Measurements from ENCODE around the gene TMEM125.

The TMEM125 gene

DNA sequence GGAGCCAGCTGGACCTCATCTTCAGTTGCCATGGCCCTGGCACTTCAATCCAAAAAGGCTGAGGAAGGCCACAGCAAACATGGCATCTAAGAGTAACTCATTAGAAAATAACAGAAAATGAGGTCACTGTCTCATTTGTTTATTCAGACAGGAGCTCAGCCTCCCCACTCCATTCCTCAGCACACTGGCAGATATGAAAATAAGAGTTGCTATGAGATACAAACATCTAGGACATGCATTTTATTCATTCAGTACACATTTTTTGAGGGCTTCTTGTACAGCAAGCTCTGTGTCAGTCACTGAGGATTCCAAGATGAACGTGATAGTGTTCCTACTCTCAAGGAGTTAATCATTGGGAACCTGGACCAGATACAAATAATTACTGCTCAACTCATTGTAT is 32.7 kb upstream of the TMEM125 start:
- no peaks in the 10 kb centered on the region for H3K4me1 Mint-ChIP-seq (ENCODE audit: low read depth)
- no peaks in the 10 kb centered on the region for H3K27me3 Mint-ChIP-seq
- no peaks in the 10 kb centered on the region for H3K9me3 Mint-ChIP-seq
- no peak overlapping the region for H3K27ac Mint-ChIP-seq
- no peak for DNase-seq
- no peaks in the 10 kb centered on the region for H3K36me3 Mint-ChIP-seq (ENCODE audit: low read depth)
- no peak overlapping the region for H3K4me3 Mint-ChIP-seq

GRCh38 chr1:43238085-43238484 is 31.7 kb upstream of the TMEM125 start:
- H3K4me1 Mint-ChIP-seq (ENCODE audit: low read depth), result no peaks in the 10 kb centered on the region

DNA sequence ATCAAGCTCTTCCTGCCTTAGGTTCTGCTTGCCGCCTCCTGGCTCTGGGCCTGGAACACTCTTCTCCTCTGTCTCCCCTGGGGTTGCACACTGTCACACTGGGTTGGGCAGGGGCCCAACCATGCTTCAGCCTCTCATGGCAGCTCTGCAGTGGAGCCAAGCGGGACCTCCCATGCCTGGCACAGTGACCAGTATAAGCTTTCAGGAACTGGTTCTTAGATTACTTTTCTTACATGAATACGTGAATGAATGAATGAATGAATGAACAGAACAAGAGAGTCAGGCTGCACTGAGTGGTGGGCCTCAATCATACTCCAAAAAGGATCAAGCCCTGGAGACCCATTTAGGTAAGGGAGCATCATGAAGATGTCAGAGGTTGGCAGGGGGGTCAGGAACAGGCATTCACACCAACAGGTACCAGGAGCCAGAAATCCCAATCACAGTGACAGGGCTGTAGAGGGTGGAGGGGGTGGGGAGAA is 30.8 kb upstream of the TMEM125 start:
- Mint-ChIP-seq H3K27me3 (no peaks in the 10 kb centered on the region), H3K27ac (no peak overlapping the region), H3K4me3 (no peak overlapping the region), H3K36me3 (ENCODE audit: low read depth) (no peaks in the 10 kb centered on the region), H3K9me3 (no peaks in the 10 kb centered on the region), H3K4me1 (ENCODE audit: low read depth) (no peaks in the 10 kb centered on the region)
- no peak for DNase-seq

More at GRCh38 chr1:43238085-43238484, 31.7 kb upstream of the TMEM125 start:
- DNase-seq, result peak; percentile 36
- no peaks in the 10 kb centered on the region for H3K36me3 Mint-ChIP-seq (ENCODE audit: low read depth)
- no peak overlapping the region for H3K4me3 Mint-ChIP-seq
- H3K27me3 Mint-ChIP-seq, result no peaks in the 10 kb centered on the region
- no peaks in the 10 kb centered on the region for H3K9me3 Mint-ChIP-seq
- H3K27ac Mint-ChIP-seq, result no peak overlapping the region

DNA sequence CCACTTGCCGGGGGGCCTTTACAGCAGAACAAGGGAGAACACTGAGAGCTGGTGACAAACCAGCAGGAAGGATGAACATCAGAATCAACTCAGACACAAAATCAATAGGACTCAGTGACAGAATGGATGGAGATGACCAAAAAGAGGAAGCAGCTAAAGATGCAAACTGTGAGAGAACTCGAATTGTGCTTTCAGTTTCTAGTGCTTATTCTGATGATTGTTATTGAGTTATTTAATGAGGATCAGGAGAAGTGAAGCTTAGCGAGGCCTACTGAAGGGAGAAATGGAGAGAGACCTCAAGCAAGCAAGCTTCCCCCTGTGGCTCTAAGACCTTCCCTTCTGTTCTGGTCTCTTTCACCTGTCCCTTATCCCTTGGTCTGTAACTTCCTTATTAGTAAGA is 30.3 kb upstream of the TMEM125 start:
- no peak overlapping the region for H3K27ac Mint-ChIP-seq
- H3K4me1 Mint-ChIP-seq (ENCODE audit: low read depth), result no peaks in the 10 kb centered on the region
- H3K36me3 Mint-ChIP-seq (ENCODE audit: low read depth), result no peaks in the 10 kb centered on the region
- no peaks in the 10 kb centered on the region for H3K27me3 Mint-ChIP-seq
- no peaks in the 10 kb centered on the region for H3K9me3 Mint-ChIP-seq
- no peak for DNase-seq
- H3K4me3 Mint-ChIP-seq, result no peak overlapping the region

- no peak for DNase-seq
- no peaks in the 10 kb centered on the region for H3K9me3 Mint-ChIP-seq
- H3K27me3 Mint-ChIP-seq, result no peaks in the 10 kb centered on the region
- H3K4me1 Mint-ChIP-seq (ENCODE audit: low read depth), result no peaks in the 10 kb centered on the region
- no peak overlapping the region for H3K4me3 Mint-ChIP-seq
- no peaks in the 10 kb centered on the region for H3K36me3 Mint-ChIP-seq (ENCODE audit: low read depth)
- H3K27ac Mint-ChIP-seq, result no peak overlapping the region
These were observed 28.4 kb upstream of the TMEM125 start for GRCh38 chr1:43241413-43241836.

GRCh38 chr1:43243299-43243698 is 26.5 kb upstream of the TMEM125 start:
- Mint-ChIP-seq H3K27ac (no peak overlapping the region), H3K4me1 (ENCODE audit: low read depth) (no peaks in the 10 kb centered on the region), H3K36me3 (ENCODE audit: low read depth) (no peaks in the 10 kb centered on the region), H3K4me3 (no peak overlapping the region), H3K27me3 (no peaks in the 10 kb centered on the region), H3K9me3 (no peaks in the 10 kb centered on the region)
- no peak for DNase-seq

DNA sequence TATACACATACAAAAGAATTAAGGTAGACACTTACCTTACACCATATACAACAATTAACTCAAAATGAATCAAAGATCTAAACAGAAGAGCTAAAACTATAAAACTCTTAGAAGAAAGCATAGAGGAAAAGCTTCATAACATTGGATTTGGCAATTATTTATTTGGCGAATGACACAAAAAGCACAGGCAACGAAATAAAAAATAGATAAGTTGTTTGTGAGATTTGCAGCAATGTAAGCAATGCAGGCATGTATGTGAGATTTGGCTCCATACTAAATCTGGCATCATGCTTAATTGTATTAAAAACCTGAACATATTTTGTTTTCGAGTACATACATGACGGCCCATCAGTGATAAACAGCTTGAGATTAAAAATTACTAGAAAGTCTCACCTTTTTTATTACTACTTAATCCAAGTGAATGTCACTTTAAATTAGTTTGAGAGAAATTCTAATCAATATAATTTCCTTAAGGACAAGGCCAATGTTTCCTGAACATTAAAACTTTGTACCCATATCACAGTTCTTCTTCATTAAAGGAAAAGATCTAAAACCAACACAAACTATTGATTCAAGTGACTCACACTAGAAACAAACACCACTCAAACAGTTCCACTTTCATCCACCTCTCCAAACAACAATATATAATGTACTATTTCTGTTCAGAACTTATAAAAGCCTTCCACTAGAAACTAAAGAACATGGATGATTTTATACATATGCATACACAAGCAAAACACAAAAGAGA is 23.1 kb upstream of the TMEM125 start:
- Mint-ChIP-seq H3K36me3 (ENCODE audit: low read depth) (no peaks in the 10 kb centered on the region), H3K9me3 (no peaks in the 10 kb centered on the region), H3K27me3 (peaks cover 9% of the 10 kb centered on the region), H3K4me3 (no peak overlapping the region), H3K27ac (no peak overlapping the region), H3K4me1 (ENCODE audit: low read depth) (no peaks in the 10 kb centered on the region)
- no peak for DNase-seq

- H3K27ac Mint-ChIP-seq, result no peak overlapping the region
- H3K36me3 Mint-ChIP-seq (ENCODE audit: low read depth), result no peaks in the 10 kb centered on the region
- no peak for DNase-seq
- peaks cover 9% of the 10 kb centered on the region for H3K27me3 Mint-ChIP-seq
- H3K4me3 Mint-ChIP-seq, result no peak overlapping the region
- H3K4me1 Mint-ChIP-seq (ENCODE audit: low read depth), result no peaks in the 10 kb centered on the region
- H3K9me3 Mint-ChIP-seq, result no peaks in the 10 kb centered on the region
These were observed 22.4 kb upstream of the TMEM125 start for GRCh38 chr1:43247256-43247921.

DNA sequence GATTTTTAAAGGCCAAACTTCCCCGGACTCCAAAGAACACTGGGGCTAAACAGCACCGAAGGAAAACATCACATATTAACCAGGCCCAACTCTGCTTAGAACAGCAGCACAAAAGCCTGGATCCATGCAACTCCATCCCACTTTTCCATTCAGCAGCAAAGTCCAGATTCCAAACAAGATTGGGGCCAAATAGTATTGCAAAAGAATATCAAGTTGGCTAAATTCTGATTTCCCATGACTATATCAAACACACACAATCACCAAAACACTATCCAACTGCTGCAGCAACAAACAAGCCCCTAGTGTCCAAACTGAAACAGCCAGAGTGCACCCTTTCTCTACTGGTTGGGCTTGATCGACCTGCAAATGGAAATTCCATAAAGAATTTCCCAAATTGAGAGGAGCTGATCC is 19.4 kb upstream of the TMEM125 start:
- Mint-ChIP-seq H3K9me3 (no peaks in the 10 kb centered on the region), H3K4me1 (ENCODE audit: low read depth) (no peaks in the 10 kb centered on the region), H3K27ac (no peak overlapping the region), H3K27me3 (peaks cover 14% of the 10 kb centered on the region), H3K4me3 (no peak overlapping the region), H3K36me3 (ENCODE audit: low read depth) (no peaks in the 10 kb centered on the region)
- DNase-seq, result no peak

GRCh38 chr1:43251024-43251423 is 18.8 kb upstream of the TMEM125 start:
- Mint-ChIP-seq H3K4me1 (ENCODE audit: low read depth) (no peaks in the 10 kb centered on the region), H3K27ac (no peak overlapping the region), H3K4me3 (no peak overlapping the region), H3K9me3 (no peaks in the 10 kb centered on the region), H3K27me3 (peaks cover 14% of the 10 kb centered on the region), H3K36me3 (ENCODE audit: low read depth) (no peaks in the 10 kb centered on the region)
- DNase-seq, result no peak

DNA sequence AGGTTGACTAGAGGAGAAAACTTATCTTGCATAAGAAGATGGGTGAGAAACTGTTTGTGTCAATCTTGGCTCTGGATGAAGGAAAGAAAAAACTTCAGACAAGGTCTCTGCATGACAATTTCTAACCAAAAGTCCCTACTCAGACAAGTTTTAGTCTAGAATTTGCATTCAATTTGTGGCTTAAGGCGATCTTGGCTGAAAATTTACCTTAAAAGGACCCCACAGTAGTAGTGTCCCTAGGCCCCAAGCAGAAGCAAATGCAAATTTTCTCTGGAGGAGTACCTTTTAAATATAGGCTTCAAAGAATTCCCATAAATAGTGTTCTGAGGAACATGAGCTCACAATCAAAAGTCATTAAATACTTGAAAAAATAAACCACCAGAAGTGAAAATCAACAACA is 17.6 kb upstream of the TMEM125 start:
- H3K4me3 Mint-ChIP-seq, result no peak overlapping the region
- no peaks in the 10 kb centered on the region for H3K36me3 Mint-ChIP-seq (ENCODE audit: low read depth)
- H3K4me1 Mint-ChIP-seq (ENCODE audit: low read depth), result no peaks in the 10 kb centered on the region
- H3K27me3 Mint-ChIP-seq, result peaks cover 14% of the 10 kb centered on the region
- H3K9me3 Mint-ChIP-seq, result no peaks in the 10 kb centered on the region
- no peak overlapping the region for H3K27ac Mint-ChIP-seq
- DNase-seq, result no peak

- Mint-ChIP-seq H3K4me3 (no peak overlapping the region), H3K4me1 (ENCODE audit: low read depth) (no peaks in the 10 kb centered on the region), H3K27me3 (peaks cover 14% of the 10 kb centered on the region), H3K36me3 (ENCODE audit: low read depth) (no peaks in the 10 kb centered on the region), H3K27ac (no peak overlapping the region), H3K9me3 (no peaks in the 10 kb centered on the region)
- DNase-seq, result no peak
These were observed 16.6 kb upstream of the TMEM125 start for GRCh38 chr1:43253173-43253572.

- Mint-ChIP-seq H3K27ac (no peak overlapping the region), H3K4me3 (no peak overlapping the region)
These were observed 15.9 kb upstream of the TMEM125 start for GRCh38 chr1:43253876-43254275.

GRCh38 chr1:43255438-43256210 is 14.2 kb upstream of the TMEM125 start:
- peaks cover 9% of the 10 kb centered on the region for H3K27me3 Mint-ChIP-seq
- DNase-seq, result no peak
- H3K4me3 Mint-ChIP-seq, result no peak overlapping the region
- H3K9me3 Mint-ChIP-seq, result no peaks in the 10 kb centered on the region
- H3K27ac Mint-ChIP-seq, result no peak overlapping the region
- no peaks in the 10 kb centered on the region for H3K36me3 Mint-ChIP-seq (ENCODE audit: low read depth)
- no peaks in the 10 kb centered on the region for H3K4me1 Mint-ChIP-seq (ENCODE audit: low read depth)

More at GRCh38 chr1:43253876-43254275, 15.9 kb upstream of the TMEM125 start:
- H3K27me3 Mint-ChIP-seq, result peaks cover 14% of the 10 kb centered on the region
- no peaks in the 10 kb centered on the region for H3K36me3 Mint-ChIP-seq (ENCODE audit: low read depth)
- no peaks in the 10 kb centered on the region for H3K9me3 Mint-ChIP-seq
- H3K4me1 Mint-ChIP-seq (ENCODE audit: low read depth), result no peaks in the 10 kb centered on the region
- no peak for DNase-seq

Measured in activated T-cell treated with anti-CD3 and anti-CD28 coated beads, Interleukin-2, amount 50 U/mL, for 24 hours (primary cell).